Middle frontal gyrus (tissue), 1 donor: Measurements from ENCODE around the gene SIL1.
"Not testable (repeated sequence)": the region's sequence is repeated elsewhere in the genome, so short reads cannot be mapped to it uniquely, and the experiment has no call there.

Source experiments
- DNase-seq: peaks from one replicate; pipeline ENCODE4 v3.0.0-alpha.2; 2015; ENCODE audit warnings: low spot score; ENCODE audit errors: extremely low spot score

The SIL1 gene

GRCh38 chr5:138926257-138926656 is 271.9 kb downstream of the SIL1 start:
- no peak for DNase-seq

GRCh38 chr5:138925090-138925635 is 273.0 kb downstream of the SIL1 start:
- DNase-seq, result no peak

- DNase-seq, result no peak
Observed at GRCh38 chr5:138922494-138922893, 275.7 kb downstream of the SIL1 start.

DNA sequence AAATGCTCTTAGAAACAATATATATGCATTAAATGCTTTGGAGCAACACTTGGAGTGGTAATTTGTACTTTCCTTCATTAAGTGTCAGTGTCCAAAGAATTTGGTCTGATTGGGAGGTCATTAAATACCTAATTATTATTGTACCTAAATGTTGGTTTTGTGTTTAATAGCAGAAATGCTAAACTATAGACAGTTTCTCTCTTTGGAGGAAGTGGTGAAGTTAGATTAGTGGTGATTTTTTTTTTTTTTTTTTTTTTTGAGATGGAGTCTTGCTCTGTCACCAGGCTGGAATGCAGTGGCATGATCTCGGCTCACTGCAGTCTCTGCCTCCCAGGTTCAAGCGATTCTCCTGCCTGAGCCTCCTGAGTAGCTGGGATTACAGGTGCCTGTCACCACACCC is 276.8 kb downstream of the SIL1 start:
- DNase-seq, result not testable (repeated sequence)

DNA sequence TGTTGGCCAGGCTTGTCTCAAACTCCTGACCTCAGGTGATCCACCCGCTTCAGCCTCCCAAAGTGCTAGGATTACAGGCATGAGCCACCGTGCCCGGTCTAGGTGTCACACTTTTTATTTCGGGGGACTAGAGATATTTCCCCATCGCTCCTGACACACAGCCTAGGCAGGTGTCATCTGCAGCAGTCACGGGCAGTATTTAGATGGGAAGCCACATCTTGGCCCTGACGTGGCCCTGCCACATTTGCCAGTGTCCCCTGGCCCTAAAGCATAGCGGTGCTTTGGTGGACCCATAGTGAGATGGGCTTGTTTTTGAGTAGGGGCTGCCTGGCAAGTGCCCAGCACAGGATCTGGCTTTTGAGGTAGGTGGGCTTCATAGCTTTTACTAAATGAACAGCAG is 278.0 kb downstream of the SIL1 start:
- no peak for DNase-seq

- DNase-seq, result no peak
Observed at GRCh38 chr5:138918686-138919085, 279.5 kb downstream of the SIL1 start.

GRCh38 chr5:138914338-138914737 is 283.8 kb downstream of the SIL1 start:
- no peak for DNase-seq

GRCh38 chr5:138913773-138914172 is 284.4 kb downstream of the SIL1 start:
- no peak for DNase-seq

- no peak for DNase-seq
Observed at GRCh38 chr5:138912093-138912492, 286.1 kb downstream of the SIL1 start.

GRCh38 chr5:138911441-138911840 is 286.7 kb downstream of the SIL1 start:
- DNase-seq, result no peak

GRCh38 chr5:138910546-138911185 is 287.5 kb downstream of the SIL1 start:
- no peak for DNase-seq

GRCh38 chr5:138909734-138910133 is 288.4 kb downstream of the SIL1 start:
- DNase-seq, result no peak

DNA sequence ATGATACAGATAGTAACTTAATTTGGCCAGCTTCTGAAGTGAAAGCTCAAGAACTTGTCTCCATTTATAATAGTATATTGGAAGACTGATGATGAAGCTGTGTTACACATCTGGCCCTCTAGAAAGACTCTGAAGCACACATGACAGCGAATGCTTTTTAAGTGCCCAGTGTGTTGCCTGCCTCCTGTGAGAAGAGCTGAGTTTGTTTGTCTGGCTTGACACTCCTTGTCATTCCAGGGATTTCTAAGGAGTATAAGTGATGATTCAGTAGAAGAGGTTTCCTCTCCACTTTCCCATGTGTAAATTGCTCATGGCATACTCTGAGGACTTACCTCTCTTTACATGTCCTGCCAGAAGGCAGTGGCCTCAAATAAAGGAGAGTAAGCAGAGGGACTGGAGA is 292.6 kb downstream of the SIL1 start:
- no peak for DNase-seq

DNA sequence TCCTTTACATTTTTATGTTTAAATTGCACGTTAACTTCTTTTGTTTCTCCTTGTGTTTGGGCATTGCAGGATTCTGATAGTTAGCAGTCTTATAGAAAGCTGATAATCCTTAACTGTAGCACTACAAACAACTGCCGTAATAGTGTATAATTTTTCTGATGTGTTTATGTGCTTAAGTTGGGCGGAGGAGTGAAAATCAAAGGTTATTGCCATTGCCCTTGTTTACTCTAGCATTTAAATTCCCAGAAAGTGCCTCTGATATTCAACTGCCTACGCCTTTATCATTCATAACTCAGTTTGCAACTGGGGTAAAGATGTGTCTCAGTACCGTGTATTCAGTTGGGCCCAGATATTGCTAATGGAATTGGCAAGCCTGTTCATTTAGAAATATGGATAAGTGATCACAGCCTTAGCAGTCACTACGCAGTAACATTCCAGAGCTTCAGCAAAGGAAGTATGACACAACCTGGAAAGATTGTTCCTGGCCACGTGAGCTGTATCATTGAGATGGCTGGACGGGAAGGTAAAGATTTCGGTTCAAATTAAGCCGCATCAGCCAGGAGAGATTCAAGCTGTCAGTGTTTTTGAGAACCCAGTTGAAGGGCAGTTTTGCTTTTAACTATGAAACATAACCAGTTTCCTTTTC is 294.9 kb downstream of the SIL1 start:
- no peak for DNase-seq

DNA sequence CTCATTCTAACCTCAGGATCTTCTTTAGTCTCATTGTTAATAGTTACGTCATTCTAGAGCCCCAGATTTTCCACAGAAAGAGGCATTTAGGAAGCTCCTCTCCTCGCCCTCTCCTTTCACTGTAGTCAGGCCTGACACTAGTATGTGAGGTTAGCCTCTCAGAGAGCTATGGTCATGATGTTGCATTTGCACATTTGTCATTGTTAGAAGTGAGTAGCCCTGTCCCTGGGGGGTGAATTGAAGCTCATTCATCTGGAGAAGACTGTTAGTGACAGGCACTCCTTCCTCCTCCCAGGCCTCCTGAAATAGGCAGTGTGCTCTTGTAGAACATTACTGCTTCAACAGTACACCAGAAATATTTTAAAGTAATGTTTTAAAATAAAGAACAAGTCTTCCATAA is 296.5 kb downstream of the SIL1 start:
- DNase-seq, result no peak

DNA sequence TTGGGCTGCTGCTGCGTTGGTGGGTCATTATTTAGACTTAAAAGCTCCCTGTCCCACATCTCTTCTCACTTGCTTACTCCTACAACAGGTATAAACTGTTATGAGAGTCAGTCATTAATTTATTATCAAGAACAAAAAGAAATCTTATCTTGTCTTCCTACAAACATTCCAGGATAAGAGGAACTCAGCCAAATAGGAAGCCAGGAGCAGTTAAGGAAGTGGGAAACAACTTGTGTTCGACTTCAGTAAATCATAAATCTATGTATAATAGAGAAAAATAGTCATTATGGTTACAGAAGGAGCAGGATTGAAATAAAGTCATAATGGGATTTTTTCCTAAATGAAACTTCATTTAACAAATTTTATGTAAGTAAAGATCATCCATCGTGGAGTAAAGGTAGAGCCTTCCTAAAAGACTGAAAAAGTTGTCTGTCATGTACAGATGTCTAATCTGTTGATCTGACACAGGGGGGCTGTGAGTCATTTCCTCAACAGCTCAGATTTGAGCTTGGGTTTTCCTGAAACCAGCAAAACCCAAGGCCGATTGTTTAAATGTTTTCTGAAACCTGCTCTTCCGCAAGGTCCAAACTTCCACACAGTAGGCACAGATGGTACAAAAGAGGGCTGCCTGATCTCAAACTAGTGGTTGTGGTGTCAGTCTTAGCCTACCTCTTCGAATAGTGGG is 297.7 kb downstream of the SIL1 start:
- DNase-seq, result no peak

DNA sequence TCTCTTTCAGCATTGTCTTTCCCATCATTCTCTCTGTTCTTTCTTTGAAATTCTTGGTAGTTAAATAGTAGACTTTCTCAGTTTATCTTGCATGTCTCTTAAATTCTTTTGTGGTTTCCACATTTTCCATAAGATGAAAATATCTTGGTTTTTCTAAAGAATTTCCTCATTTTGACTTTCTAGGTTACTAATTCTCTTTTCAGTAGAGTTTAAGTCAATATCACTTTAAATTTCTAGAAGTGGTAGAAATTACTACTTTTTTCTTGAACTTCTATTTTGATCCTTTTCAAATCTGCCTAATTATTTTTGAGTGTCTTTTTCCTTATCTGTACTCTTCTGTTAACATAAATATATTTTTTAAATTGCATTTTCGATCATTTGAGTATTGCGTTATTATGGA is 299.4 kb downstream of the SIL1 start:
- DNase-seq, result no peak

GRCh38 chr5:138898299-138898698 is 299.9 kb downstream of the SIL1 start:
- DNase-seq, result no peak
